ENCODE data around the gene RNF2.

The RNF2 gene

GRCh38 chr1:185074307-185074706, 28.9 kb downstream of the RNF2 start:
- Histone ChIP-seq H2BK5ac (ENCODE audit: low read length) (no peak overlapping the region), H3K27ac (replicated peaks; ENCODE audit: low read length) (no peak overlapping the region), H2BK15ac (ENCODE audit: low read length) (no peak overlapping the region), H3K4ac (ENCODE audit: low read length) (no peak overlapping the region), H3K4me2 (ENCODE audit: insufficient read depth, low read length, poor library complexity, severe bottlenecking) (no peak overlapping the region), H2BK12ac (ENCODE audit: low read length) (no peak overlapping the region), H3K27me3 (ENCODE audit: control insufficient read depth in 3 of 3, insufficient read depth in 3 of 3, low read depth in 1 of 3, low read length in 3 of 3) (no peaks in the 10 kb centered on the region), H2AK5ac (ENCODE audit: low read depth, low read length) (no peak overlapping the region), H3K4me1 (ENCODE audit: control insufficient read depth in 2 of 2, insufficient read depth in 1 of 2, low read depth in 1 of 2, low read length in 2 of 2) (no peaks in the 10 kb centered on the region), H3K79me1 (ENCODE audit: low read depth, low read length) (peaks cover 2% of the 10 kb centered on the region), H2BK120ac (ENCODE audit: low read depth, low read length) (no peak overlapping the region), H4K8ac (ENCODE audit: low read depth, low read length) (no peak overlapping the region), H3K9me3 (replicated peaks in 1 of 2; ENCODE audit: control insufficient read depth in 2 of 2, insufficient read depth in 1 of 2, low read depth in 1 of 2, low read length in 2 of 2) (no peaks in the 10 kb centered on the region), H2AFZ (ENCODE audit: low read length) (no peak overlapping the region), H3K9ac (ENCODE audit: low read depth, low read length, poor library complexity) (no peak overlapping the region), H3K18ac (ENCODE audit: low read length) (no peak overlapping the region), H3K4me3 (ENCODE audit: low read length in 2 of 2) (no peak overlapping the region), H3K36me3 (replicated peaks in 1 of 2; ENCODE audit: control insufficient read depth in 2 of 2, insufficient read depth in 2 of 2, low read length in 2 of 2) (no peaks in the 10 kb centered on the region), H4K91ac (ENCODE audit: low read depth, low read length, poor library complexity) (no peak overlapping the region), H3K14ac (ENCODE audit: low read length) (no peak overlapping the region), H3K23ac (ENCODE audit: low read depth, low read length, poor library complexity) (no peak overlapping the region)
- no peak for DNase-seq (ENCODE audit: low spot score)

- Histone ChIP-seq H3K23ac (ENCODE audit: low read depth, low read length, poor library complexity) (no peak overlapping the region), H3K4me1 (ENCODE audit: control insufficient read depth in 2 of 2, insufficient read depth in 1 of 2, low read depth in 1 of 2, low read length in 2 of 2) (no peaks in the 10 kb centered on the region), H3K9me3 (replicated peaks in 1 of 2; ENCODE audit: control insufficient read depth in 2 of 2, insufficient read depth in 1 of 2, low read depth in 1 of 2, low read length in 2 of 2) (no peaks in the 10 kb centered on the region), H4K8ac (ENCODE audit: low read depth, low read length) (no peak overlapping the region), H3K4me3 (ENCODE audit: low read length in 2 of 2) (no peak overlapping the region), H3K18ac (ENCODE audit: low read length) (no peak overlapping the region), H2BK15ac (ENCODE audit: low read length) (no peak overlapping the region), H3K27ac (replicated peaks; ENCODE audit: low read length) (no peak overlapping the region), H2BK120ac (ENCODE audit: low read depth, low read length) (no peak overlapping the region), H2BK12ac (ENCODE audit: low read length) (no peak overlapping the region), H3K9ac (ENCODE audit: low read depth, low read length, poor library complexity) (no peak overlapping the region), H2AFZ (ENCODE audit: low read length) (no peak overlapping the region), H2AK5ac (ENCODE audit: low read depth, low read length) (no peak overlapping the region), H3K79me1 (ENCODE audit: low read depth, low read length) (peaks cover 2% of the 10 kb centered on the region), H3K27me3 (ENCODE audit: control insufficient read depth in 3 of 3, insufficient read depth in 3 of 3, low read depth in 1 of 3, low read length in 3 of 3) (no peaks in the 10 kb centered on the region), H3K4me2 (ENCODE audit: insufficient read depth, low read length, poor library complexity, severe bottlenecking) (no peak overlapping the region), H2BK5ac (ENCODE audit: low read length) (no peak overlapping the region), H3K4ac (ENCODE audit: low read length) (no peak overlapping the region), H3K14ac (ENCODE audit: low read length) (no peak overlapping the region), H4K91ac (ENCODE audit: low read depth, low read length, poor library complexity) (no peak overlapping the region), H3K36me3 (replicated peaks in 1 of 2; ENCODE audit: control insufficient read depth in 2 of 2, insufficient read depth in 2 of 2, low read length in 2 of 2) (no peaks in the 10 kb centered on the region)
- no peak for DNase-seq (ENCODE audit: low spot score)
- WGBS, 2 donors (ENCODE audit: extremely low coverage in 2 of 2, insufficient read length in 2 of 2, insufficient replicate concordance in 1 of 2) = no CpG with 5 or more reads among the region's 3 CpGs
Observed at GRCh38 chr1:185075476-185075875, 30.1 kb downstream of the RNF2 start.

- H3K27me3 ChIP-seq (ENCODE audit: control insufficient read depth in 3 of 3, insufficient read depth in 3 of 3, low read depth in 1 of 3, low read length in 3 of 3) = no peaks in the 10 kb centered on the region
- WGBS, 2 donors (ENCODE audit: extremely low coverage in 2 of 2, insufficient read length in 2 of 2, insufficient replicate concordance in 1 of 2) = no CpG with 5 or more reads among the region's 4 CpGs
- H2BK120ac ChIP-seq (ENCODE audit: low read depth, low read length) = no peak overlapping the region
- no peaks in the 10 kb centered on the region for H3K79me1 ChIP-seq (ENCODE audit: low read depth, low read length)
- no peak overlapping the region for H2BK12ac ChIP-seq (ENCODE audit: low read length)
- H3K9ac ChIP-seq (ENCODE audit: low read depth, low read length, poor library complexity) = no peak overlapping the region
- H3K4ac ChIP-seq (ENCODE audit: low read length) = no peak overlapping the region
- H3K14ac ChIP-seq (ENCODE audit: low read length) = no peak overlapping the region
- H2AFZ ChIP-seq (ENCODE audit: low read length) = no peak overlapping the region
- H3K36me3 ChIP-seq (replicated peaks in 1 of 2; ENCODE audit: control insufficient read depth in 2 of 2, insufficient read depth in 2 of 2, low read length in 2 of 2) = no peaks in the 10 kb centered on the region
- no peaks in the 10 kb centered on the region for H3K4me1 ChIP-seq (ENCODE audit: control insufficient read depth in 2 of 2, insufficient read depth in 1 of 2, low read depth in 1 of 2, low read length in 2 of 2)
- no peak overlapping the region for H3K4me2 ChIP-seq (ENCODE audit: insufficient read depth, low read length, poor library complexity, severe bottlenecking)
- no peak overlapping the region for H2AK5ac ChIP-seq (ENCODE audit: low read depth, low read length)
- no peak overlapping the region for H4K91ac ChIP-seq (ENCODE audit: low read depth, low read length, poor library complexity)
- no peak overlapping the region for H3K23ac ChIP-seq (ENCODE audit: low read depth, low read length, poor library complexity)
- no peak for DNase-seq (ENCODE audit: low spot score)
- no peak overlapping the region for H3K18ac ChIP-seq (ENCODE audit: low read length)
- H3K27ac ChIP-seq (replicated peaks; ENCODE audit: low read length) = no peak overlapping the region
- no peak overlapping the region for H4K8ac ChIP-seq (ENCODE audit: low read depth, low read length)
- H3K4me3 ChIP-seq (ENCODE audit: low read length in 2 of 2) = no peak overlapping the region
- no peak overlapping the region for H2BK5ac ChIP-seq (ENCODE audit: low read length)
- no peak overlapping the region for H2BK15ac ChIP-seq (ENCODE audit: low read length)
- peaks cover 0 to 2% of the 10 kb centered on the region in 2 donors for H3K9me3 ChIP-seq (replicated peaks in 1 of 2; ENCODE audit: control insufficient read depth in 2 of 2, insufficient read depth in 1 of 2, low read depth in 1 of 2, low read length in 2 of 2)
Observed at GRCh38 chr1:185077374-185077773, 32.0 kb downstream of the RNF2 start.

- Histone ChIP-seq H2BK120ac (ENCODE audit: low read depth, low read length) (no peak overlapping the region), H4K8ac (ENCODE audit: low read depth, low read length) (no peak overlapping the region), H3K27ac (replicated peaks; ENCODE audit: low read length) (no peak overlapping the region), H2AK5ac (ENCODE audit: low read depth, low read length) (no peak overlapping the region), H2BK15ac (ENCODE audit: low read length) (no peak overlapping the region), H2AFZ (ENCODE audit: low read length) (no peak overlapping the region), H4K91ac (ENCODE audit: low read depth, low read length, poor library complexity) (no peak overlapping the region), H2BK12ac (ENCODE audit: low read length) (no peak overlapping the region), H3K4me3 (ENCODE audit: low read length in 2 of 2) (no peak overlapping the region), H3K9ac (ENCODE audit: low read depth, low read length, poor library complexity) (no peak overlapping the region), H3K14ac (ENCODE audit: low read length) (no peak overlapping the region), H3K79me1 (ENCODE audit: low read depth, low read length) (no peaks in the 10 kb centered on the region), H3K18ac (ENCODE audit: low read length) (no peak overlapping the region), H2BK5ac (ENCODE audit: low read length) (no peak overlapping the region), H3K23ac (ENCODE audit: low read depth, low read length, poor library complexity) (no peak overlapping the region), H3K4me1 (ENCODE audit: control insufficient read depth in 2 of 2, insufficient read depth in 1 of 2, low read depth in 1 of 2, low read length in 2 of 2) (no peaks in the 10 kb centered on the region), H3K36me3 (replicated peaks in 1 of 2; ENCODE audit: control insufficient read depth in 2 of 2, insufficient read depth in 2 of 2, low read length in 2 of 2) (no peaks in the 10 kb centered on the region), H3K27me3 (ENCODE audit: control insufficient read depth in 3 of 3, insufficient read depth in 3 of 3, low read depth in 1 of 3, low read length in 3 of 3) (no peaks in the 10 kb centered on the region), H3K4ac (ENCODE audit: low read length) (no peak overlapping the region), H3K9me3 (replicated peaks in 1 of 2; ENCODE audit: control insufficient read depth in 2 of 2, insufficient read depth in 1 of 2, low read depth in 1 of 2, low read length in 2 of 2) (peaks cover 0 to 5% of the 10 kb centered on the region in 2 donors), H3K4me2 (ENCODE audit: insufficient read depth, low read length, poor library complexity, severe bottlenecking) (no peak overlapping the region)
- DNase-seq (ENCODE audit: low spot score) = no peak
Observed at GRCh38 chr1:185080422-185080821, 35.1 kb downstream of the RNF2 start.

Measured in neuronal stem cell (in vitro differentiated cells).